Bronchial epithelial cell (primary cell): ENCODE data around the gene DSC1. TPM values are rescaled to one million over a fixed set of nuclear protein-coding genes. Genes with fewer than 3 reads are reported as not detected.
"Not testable (repeated sequence)": the region's sequence is repeated elsewhere in the genome, so short reads cannot be mapped to it uniquely, and the experiment has no call there.

Experiments
- DNase-seq: peaks from one replicate; pipeline ENCODE4 v3.0.0-alpha.2; 2010; ENCODE audit warnings: low read depth
- FAIRE-seq: peaks from 2 replicates; lab custom pipeline; 2011; peaks lifted over from hg19 to GRCh38; lab: Jason Lieb, UNC
- H3K27me3 ChIP-seq: 2 replicates; pipeline ENCODE4 v1.5.1; 2011; ENCODE audit warnings: low read length; ENCODE audit not compliant: control insufficient read depth, insufficient read depth
- H3K36me3 ChIP-seq: 2 replicates; pipeline ENCODE4 v1.5.1; 2011; ENCODE audit warnings: low read length; ENCODE audit not compliant: control insufficient read depth, insufficient read depth
- H3K4me3 ChIP-seq: 2 replicates; pipeline ENCODE4 v1.5.1; 2011; ENCODE audit warnings: mild to moderate bottlenecking, low read depth, low read length, control low read depth
- total RNA-seq: library from RNA; depleted of rRNA; stranded (reverse); fragments of >200 nt; gene quantifications from 2 replicates; pipeline ENCODE4 v1.2.1, GENCODE V29; 2014
- TF ChIP-seq, protein P1 (sequence below): IDR thresholded peaks from 2 replicates; pipeline ENCODE4 v1.5.1; 2011; ENCODE audit warnings: mild to moderate bottlenecking, moderate library complexity, low read length, control low read depth, inconsistent platforms; ENCODE audit not compliant: insufficient read depth, severe bottlenecking

DSC1 gene
- total RNA-seq, 1 donor from 2014 or later: not detected

DNA sequence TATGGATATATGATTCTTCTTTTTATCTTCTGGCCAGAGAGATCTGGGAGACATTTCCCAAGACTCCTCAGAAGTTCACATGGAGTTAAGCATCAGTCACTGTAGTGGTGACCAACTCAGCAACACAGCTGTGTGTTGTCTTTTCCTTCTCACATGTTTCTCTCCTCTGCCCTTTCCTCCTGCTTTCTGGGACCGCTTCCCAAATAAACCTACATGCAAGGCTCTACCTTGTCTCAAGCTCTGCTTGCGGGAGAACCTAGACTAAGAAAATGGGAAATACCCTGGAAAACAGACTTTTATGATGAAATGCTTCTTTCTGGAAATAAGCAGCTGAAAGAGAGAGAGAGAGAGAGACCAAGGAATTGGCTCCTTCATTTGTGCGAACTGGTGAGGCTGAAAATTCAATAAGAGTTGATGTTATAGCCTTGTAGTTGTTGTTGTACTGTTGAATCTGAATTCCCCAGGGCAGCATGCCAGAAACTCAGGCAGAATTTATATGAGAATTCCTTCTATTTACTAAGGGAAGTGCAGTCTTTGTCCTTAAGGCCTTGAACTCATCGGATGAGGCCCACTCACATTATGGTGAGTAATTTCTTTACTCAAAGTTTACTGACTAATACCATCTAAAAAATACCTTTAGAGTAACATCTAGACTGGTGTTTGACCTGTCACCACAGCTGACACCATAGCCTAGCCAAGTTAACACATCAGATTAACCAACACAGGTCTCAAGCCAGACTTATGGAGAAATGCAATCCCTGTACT is 22.7 kb upstream of the DSC1 start:
- H3K27me3 ChIP-seq: no peaks in the 10 kb centered on the region
- TF ChIP-seq, protein P1, sequence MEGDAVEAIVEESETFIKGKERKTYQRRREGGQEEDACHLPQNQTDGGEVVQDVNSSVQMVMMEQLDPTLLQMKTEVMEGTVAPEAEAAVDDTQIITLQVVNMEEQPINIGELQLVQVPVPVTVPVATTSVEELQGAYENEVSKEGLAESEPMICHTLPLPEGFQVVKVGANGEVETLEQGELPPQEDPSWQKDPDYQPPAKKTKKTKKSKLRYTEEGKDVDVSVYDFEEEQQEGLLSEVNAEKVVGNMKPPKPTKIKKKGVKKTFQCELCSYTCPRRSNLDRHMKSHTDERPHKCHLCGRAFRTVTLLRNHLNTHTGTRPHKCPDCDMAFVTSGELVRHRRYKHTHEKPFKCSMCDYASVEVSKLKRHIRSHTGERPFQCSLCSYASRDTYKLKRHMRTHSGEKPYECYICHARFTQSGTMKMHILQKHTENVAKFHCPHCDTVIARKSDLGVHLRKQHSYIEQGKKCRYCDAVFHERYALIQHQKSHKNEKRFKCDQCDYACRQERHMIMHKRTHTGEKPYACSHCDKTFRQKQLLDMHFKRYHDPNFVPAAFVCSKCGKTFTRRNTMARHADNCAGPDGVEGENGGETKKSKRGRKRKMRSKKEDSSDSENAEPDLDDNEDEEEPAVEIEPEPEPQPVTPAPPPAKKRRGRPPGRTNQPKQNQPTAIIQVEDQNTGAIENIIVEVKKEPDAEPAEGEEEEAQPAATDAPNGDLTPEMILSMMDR: no peak
- no peaks in the 10 kb centered on the region for H3K36me3 ChIP-seq
- peak; percentile 18 for FAIRE-seq
- H3K4me3 ChIP-seq: no peak overlapping the region
- peak; percentile 96 for DNase-seq

DNA sequence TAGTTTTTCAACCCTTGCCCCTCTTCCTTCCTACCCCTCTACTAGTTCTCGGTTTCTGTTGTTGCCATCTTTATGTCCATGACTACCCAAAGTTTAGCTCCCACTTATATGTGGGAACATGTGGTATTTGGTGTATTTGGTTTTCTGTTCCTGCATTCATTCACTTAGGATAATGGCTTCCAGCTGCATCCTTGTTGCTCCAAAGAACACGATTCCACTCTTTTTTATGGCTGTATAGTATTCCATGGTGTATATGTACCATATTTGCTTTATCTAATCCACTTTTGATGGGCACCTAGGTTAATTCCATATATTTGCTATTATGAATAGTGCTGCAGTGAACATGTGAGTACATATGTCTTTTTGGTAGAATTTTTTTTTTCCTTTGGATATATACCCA is 20.6 kb upstream of the DSC1 start:
- DNase-seq (no peak), FAIRE-seq (no peak)
- H3K36me3 ChIP-seq: no peaks in the 10 kb centered on the region
- H3K4me3 ChIP-seq: no peak overlapping the region
- no peaks in the 10 kb centered on the region for H3K27me3 ChIP-seq
- TF ChIP-seq, protein P1: no peak

DNA sequence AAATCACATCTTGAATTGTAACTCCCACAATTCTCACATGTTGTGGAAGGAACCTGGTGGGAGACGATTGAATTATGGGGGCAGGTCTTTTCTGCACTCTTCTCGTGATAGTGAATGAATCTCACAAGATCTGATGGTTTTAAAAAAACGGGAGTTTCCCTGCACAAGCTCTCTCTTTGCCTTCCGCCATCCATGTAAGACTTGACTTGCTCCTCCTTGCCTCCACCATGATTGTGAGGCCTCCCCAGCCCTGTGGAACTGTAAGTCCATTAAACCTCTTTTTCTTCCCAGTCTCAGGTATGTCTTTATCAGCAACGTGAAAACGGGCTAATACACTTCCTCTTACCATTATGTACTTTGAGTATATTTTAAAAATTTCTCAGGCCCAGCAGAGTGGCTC is 14.7 kb upstream of the DSC1 start:
- not testable (repeated sequence) for FAIRE-seq, DNase-seq, H3K36me3 ChIP-seq, H3K27me3 ChIP-seq, H3K4me3 ChIP-seq

DNA sequence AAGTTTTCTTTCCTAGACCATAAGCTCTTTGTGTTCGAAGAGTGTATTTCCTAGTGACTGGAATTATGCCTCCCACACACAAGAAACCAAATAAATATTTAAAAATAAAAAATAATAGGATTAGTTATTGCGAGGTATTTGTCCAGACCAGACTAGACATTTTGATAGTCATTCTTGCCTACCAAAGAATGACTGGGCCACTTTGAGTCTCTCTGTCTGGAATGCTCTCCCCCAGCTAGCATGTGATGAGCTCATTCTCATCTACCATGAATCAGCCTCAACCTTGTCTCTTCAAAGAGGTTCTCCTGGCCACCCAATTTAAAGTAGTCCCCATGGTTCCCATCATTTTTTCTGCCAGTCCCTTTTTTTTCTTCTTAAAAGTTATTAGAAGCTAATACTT is 13.9 kb upstream of the DSC1 start:
- FAIRE-seq: no peak
- H3K4me3 ChIP-seq: no peak overlapping the region
- TF ChIP-seq, protein P1: no peak
- H3K27me3 ChIP-seq: no peaks in the 10 kb centered on the region
- peak; percentile 90 for DNase-seq
- H3K36me3 ChIP-seq: no peaks in the 10 kb centered on the region

DNA sequence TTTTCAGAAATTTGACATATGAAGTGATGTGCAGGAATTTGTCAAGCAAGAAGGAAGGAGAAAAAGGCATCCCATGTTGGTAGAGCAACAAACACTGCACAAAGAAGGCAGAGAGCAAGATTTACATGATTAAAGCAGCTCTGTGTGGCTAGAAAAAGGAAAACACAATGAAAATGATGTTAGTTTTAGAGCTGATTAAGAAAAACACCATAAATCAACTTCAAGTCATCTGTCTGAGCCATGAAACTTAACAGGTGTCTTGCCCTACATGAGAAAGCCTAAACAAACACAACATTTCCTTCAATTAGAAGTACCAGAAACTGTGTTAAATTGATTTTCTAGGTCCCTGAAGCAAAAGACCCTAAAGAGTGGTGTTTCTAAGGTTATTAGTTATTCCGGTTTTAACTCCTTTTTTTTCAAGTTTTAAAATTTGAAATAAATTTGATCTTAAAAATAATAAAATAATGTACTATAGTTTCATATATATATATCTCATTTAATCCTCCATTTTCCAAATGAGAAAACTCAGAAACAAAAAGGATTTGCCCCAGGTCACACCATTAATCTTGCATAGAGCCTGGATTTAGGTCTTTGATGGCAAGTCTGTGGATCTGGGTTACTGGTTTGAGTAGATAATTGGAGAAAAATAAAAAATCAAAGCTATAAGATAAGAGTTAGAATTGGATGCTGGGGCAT is 8.6 kb upstream of the DSC1 start:
- FAIRE-seq (no peak), DNase-seq (no peak)
- H3K4me3 ChIP-seq: no peak overlapping the region
- TF ChIP-seq, protein P1: no peak
- no peaks in the 10 kb centered on the region for H3K27me3 ChIP-seq
- no peaks in the 10 kb centered on the region for H3K36me3 ChIP-seq

DNA sequence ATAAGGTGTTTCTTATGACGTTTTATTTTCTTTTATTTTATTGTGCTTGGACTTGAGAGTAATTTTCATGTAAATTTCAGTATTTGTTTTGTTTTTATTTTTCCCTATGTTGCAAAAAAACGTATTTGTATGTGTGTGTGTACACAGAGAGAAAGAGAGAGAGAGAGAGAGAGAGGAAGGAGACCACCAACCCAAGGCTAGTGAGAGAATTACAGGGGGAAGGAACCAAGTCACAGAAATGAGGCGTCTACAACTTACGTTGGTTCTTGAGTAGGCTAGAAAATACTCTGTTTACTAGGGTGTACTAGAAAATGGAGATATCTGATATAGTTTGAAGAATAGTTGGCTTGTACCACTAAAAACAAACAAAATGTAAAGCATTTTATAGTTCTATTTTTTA is 7.7 kb upstream of the DSC1 start:
- Histone ChIP-seq H3K27me3 (no peaks in the 10 kb centered on the region), H3K36me3 (no peaks in the 10 kb centered on the region), H3K4me3 (no peak overlapping the region)
- TF ChIP-seq, protein P1: no peak
- DNase-seq (no peak), FAIRE-seq (no peak)
